Measurements from ENCODE around the gene GCG.

DNA sequence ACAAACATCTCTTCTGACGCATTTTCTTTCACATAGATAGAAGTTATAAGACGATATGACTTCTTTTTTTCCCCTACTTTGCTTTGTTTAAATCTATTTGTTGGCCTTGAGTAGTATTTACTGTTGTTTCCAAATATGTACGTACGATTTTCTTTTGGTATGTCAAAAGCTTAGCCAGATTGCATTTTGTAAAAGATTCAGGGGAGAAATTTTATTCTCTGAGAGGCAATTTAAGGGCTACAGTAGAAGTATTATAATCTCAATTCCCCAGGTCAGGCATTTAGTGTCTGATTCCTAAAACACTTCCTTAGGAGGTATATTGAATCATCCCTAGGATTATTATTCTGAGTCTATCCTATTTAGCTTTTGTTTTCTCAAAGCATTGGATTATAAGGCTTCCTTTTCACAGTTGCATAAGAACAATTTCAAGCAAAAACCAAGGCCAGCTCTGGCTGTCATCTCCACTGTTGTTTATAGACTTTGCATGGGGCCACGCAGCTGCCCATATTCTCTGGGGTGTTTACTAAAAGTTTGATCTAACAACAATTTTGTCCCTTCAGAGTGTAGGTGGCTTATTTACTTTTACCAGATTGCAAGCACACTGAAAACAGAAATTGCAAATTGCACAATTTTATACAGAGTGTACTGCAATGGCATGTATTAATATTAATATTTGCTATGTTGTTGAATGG lies 33.6 kb upstream of the GCG start:
- TF ChIP-seq, protein P1, sequence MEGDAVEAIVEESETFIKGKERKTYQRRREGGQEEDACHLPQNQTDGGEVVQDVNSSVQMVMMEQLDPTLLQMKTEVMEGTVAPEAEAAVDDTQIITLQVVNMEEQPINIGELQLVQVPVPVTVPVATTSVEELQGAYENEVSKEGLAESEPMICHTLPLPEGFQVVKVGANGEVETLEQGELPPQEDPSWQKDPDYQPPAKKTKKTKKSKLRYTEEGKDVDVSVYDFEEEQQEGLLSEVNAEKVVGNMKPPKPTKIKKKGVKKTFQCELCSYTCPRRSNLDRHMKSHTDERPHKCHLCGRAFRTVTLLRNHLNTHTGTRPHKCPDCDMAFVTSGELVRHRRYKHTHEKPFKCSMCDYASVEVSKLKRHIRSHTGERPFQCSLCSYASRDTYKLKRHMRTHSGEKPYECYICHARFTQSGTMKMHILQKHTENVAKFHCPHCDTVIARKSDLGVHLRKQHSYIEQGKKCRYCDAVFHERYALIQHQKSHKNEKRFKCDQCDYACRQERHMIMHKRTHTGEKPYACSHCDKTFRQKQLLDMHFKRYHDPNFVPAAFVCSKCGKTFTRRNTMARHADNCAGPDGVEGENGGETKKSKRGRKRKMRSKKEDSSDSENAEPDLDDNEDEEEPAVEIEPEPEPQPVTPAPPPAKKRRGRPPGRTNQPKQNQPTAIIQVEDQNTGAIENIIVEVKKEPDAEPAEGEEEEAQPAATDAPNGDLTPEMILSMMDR (IDR thresholded peaks at IDR 0.05) = no peak
- TF ChIP-seq EZH2 (IDR thresholded peaks at IDR 0.05; ENCODE audit: borderline replicate concordance, insufficient read depth, low read depth, low read length, poor library complexity, severe bottlenecking) = no peak

All from B cell (primary cell).